Activated CD8-positive, alpha-beta memory T cell treated with anti-CD3 and anti-CD28 coated beads for 36 hours (primary cell): ENCODE measurements around the gene LIPN. TPM values are rescaled to one million over a fixed set of nuclear protein-coding genes. Genes with fewer than 3 reads are reported as not detected.
"Not testable (repeated sequence)": the region's sequence is repeated elsewhere in the genome, so short reads cannot be mapped to it uniquely, and the experiment has no call there.

Experiments used
- CTCF ChIA-PET: fragments of 350-600 bp; sonication (Branson Sonifier 250); formaldehyde crosslinking; loops from one replicate; lab custom pipeline; 2021; ENCODE audit warnings: antibody characterized with exemption; lab: Charles Lee
- POLR2A ChIA-PET: fragments of 350-600 bp; sonication (Branson Sonifier 250); formaldehyde crosslinking; loops from one replicate; lab custom pipeline; 2021; ENCODE audit warnings: antibody characterized with exemption; lab: Charles Lee
- total RNA-seq, 2 experiments: library from RNA; stranded (reverse); gene quantifications; one replicate each; pipeline ENCODE4 v1.2.3, GENCODE V29; 2021

Gene LIPN, protein sequence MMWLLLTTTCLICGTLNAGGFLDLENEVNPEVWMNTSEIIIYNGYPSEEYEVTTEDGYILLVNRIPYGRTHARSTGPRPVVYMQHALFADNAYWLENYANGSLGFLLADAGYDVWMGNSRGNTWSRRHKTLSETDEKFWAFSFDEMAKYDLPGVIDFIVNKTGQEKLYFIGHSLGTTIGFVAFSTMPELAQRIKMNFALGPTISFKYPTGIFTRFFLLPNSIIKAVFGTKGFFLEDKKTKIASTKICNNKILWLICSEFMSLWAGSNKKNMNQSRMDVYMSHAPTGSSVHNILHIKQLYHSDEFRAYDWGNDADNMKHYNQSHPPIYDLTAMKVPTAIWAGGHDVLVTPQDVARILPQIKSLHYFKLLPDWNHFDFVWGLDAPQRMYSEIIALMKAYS
- total RNA-seq, result not detected

DNA sequence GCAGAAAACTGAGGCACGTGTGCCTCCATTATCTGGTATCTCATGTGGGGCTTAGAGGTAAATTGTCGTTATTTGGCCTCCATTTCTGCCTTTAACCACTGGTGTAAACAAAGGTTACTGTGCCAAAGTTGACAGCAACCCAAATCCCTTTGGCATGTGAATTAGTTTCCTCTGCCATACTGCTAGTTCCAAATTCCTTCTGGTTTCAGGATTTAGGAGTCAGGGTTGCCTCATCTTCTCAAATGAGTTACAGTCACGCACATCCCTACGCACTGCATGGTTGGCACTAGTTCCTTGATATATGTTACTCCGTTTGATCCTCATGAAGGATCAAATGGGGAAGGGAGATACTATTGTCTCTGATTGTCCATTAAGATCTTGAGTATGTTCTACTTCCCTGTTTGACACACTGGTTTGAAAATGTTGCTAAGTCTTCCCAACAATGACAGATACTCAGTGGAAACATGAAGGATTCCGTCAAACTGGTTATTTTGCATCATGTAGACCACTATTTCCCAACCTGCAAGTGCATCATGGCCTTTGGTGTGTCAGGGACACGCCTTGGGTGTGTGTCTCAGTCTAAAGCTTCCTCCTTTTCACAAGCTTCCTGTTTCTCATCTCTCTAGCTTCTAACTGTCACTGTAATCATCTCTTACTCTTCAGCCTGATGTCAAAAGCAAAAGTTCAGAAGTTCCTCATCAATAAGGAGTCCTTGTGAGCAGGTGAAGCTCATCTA lies at the start of gene LIPN:
Gene LIPN, plus strand, starts transcription at position 655 of the 736 bp plus-strand sequence. CDS start 1,386 bp downstream, outside the sequence.
- ChIA-PET POLR2A (no interaction called here), CTCF (interaction anchor here (1.2 kb wide), 1 partner anchor 50 kb away, joined by 5 read pairs; no protein-coding TSS in a partner anchor)

DNA sequence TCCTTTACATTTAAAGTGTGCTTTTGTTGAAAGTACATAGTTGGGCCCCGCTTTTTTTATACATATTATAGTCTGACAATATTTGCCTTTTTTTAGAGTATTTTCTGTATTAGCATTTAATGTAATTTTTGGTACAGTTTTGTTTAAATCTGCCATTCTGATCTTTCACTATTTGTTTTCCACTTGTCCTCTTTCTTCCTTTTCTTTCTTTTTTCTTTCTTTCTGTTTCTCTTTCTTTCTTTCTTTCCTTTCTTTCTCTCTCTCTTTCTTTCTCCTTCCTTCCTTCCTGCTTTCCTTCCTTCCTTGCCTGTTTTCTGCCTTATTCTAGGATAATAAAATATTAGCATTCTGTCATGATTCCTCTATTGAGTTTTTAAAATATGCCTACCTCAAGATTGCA lies 44.3 kb upstream of the LIPN start:
- CTCF ChIA-PET, result no interaction called here
- POLR2A ChIA-PET, result no interaction called here

DNA sequence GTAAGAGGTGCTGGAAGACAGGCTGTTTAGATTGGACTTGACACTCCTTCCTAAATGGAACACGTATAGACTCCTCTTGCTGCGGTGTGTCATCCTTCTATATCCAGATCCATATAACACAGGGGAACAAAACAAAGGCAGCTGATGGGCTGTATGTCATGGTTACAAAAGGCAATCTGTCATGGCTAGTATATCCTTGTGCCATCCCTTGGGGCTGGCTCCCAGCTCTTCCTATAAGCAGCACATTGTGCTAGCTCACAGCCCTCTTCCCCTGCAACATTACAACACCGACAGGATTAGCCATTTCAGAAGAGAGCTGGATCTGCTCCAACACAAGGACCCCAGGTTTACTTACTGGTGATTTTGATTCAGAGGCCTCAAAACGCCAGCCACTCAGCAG lies 38.4 kb upstream of the LIPN start:
- ChIA-PET CTCF (no interaction called here), POLR2A (no interaction called here)

DNA sequence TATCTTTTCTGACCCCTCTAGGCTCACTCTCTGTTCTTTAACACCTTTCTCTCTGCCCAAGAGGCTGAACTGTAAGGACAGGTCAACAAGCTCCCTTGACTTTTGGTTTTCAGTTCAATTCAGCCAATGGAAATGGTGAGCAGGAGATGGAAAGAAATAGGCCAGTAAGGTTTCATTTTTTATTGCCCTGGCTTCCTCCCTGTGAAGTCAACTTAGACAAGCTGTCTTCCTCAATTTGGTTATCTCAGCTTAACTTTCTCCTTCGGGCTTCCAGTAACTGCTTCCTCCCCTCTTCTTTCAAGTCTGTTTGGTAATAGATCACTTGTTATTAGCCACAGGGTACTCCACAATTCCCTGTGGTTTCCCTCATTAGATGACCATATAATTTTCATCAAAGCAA lies 34.0 kb upstream of the LIPN start:
- ChIA-PET POLR2A (no interaction called here), CTCF (interaction anchor here (0.6 kb wide), 1 partner anchor 73 kb away, joined by 3 read pairs; no protein-coding TSS in a partner anchor)

DNA sequence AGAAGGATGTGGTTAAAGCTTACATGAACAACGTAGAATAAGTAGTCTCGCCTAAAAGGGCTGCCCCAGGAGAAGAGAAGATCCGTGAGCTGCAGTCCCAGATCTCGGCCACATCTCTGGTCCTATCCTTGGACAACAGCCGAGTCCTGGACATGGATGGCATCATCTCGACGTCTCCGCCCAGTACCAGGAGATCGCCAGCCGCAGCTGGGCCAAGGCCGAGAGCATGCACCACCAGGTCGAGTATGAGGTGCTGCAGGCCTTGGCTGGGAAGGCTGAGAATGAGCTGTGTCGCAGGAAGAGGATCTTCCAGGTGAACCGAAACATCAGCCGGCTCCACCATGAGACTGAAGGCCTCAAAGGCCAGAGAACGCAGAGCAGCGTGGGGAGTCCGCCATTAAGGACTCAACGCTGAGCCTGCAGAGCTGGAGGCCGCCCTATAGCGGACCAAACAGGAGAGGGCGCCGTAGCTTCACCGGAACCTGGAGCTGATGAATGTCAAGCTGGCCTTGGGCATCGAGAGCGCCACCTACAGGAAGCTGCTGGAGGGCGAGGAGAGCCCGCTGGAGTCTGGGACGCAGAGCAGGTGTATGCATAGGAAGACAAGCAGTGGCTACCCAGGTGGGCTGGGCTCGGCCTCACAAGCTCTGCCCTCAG lies 31.6 kb upstream of the LIPN start:
- ChIA-PET CTCF (interaction anchor here (0.9 to 1.8 kb wide), 4 partner anchors 9 to 160 kb away, joined by 3 read pairs; no protein-coding TSS in a partner anchor), POLR2A (no interaction called here)

DNA sequence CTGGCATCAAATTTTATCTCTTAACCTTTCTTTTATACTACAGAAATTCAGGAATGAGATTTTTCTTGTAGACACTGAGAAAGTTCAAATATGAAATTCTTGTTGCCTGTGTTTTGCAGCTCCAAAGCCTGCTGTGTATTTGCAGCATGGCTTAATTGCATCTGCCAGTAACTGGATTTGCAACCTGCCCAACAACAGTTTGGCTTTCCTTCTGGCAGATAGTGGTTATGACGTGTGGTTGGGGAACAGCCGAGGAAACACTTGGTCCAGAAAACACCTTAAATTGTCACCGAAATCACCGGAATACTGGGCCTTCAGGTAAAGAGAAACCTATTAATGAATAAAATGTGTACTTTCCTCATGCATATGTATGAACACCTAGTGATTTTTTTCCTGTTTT lies 29.0 kb upstream of the LIPN start:
- CTCF ChIA-PET, result no interaction called here
- POLR2A ChIA-PET, result no interaction called here

DNA sequence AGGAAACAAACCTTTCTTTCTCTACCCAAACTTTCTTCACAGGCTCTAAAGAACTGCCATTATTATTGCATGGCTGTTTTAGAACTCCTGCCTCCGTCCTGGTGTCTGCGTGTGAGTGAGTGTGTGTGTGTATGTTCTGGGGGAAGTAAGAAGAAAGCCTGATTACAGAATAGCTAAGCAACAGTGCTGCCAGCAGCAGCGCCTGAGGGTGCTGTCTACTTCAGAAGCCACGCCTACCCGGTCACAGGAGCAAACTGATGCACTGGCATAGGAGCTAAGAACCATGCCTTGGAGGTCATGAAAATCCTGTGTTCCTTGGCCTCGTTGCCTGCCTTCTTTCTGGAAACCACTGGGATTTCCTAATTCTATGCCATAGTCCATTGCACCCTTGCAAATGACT lies 28.5 kb upstream of the LIPN start:
- ChIA-PET POLR2A (no interaction called here), CTCF (no interaction called here)

DNA sequence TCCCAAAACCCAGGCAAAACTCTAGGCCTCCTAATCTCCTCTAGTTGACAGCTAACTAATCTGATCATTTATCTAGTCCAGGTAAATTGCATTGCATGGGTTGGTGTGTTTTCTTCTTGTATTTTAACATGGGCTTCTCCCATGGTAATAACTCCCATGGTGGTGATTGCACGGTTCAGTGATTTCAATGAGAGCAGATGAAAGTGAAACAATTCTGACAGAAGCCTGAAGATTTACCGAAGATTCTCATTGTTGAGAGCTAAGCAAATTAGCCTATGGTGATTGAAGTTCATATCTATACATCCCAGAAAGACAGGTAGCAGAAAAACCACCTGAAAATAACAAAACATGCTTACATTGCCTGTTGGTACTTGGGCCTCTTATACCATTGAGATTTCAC lies 26.6 kb upstream of the LIPN start:
- CTCF ChIA-PET, result interaction anchor here (0.8 kb wide), 1 partner anchor 44 kb away, joined by 3 read pairs; no protein-coding TSS in a partner anchor
- POLR2A ChIA-PET, result no interaction called here

DNA sequence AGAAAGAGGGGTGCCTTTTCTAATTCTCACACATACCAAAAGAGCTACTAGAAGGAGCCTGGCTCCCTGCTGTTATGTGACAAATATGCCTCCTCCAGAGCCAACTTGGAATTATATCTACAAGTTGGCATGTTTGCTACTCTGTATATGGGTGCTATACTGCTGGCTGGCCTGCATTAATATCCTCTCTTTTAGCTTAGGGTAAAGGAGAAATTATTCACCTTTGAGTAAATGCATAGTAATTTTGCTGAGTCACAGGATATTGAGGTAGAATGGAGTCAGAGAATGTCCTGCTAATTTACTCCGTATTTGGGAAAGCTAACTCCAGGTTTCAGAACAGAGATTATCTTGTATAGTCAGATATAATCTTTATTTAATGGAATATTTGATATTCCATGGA lies 24.2 kb upstream of the LIPN start:
- CTCF ChIA-PET, result no interaction called here
- POLR2A ChIA-PET, result no interaction called here

DNA sequence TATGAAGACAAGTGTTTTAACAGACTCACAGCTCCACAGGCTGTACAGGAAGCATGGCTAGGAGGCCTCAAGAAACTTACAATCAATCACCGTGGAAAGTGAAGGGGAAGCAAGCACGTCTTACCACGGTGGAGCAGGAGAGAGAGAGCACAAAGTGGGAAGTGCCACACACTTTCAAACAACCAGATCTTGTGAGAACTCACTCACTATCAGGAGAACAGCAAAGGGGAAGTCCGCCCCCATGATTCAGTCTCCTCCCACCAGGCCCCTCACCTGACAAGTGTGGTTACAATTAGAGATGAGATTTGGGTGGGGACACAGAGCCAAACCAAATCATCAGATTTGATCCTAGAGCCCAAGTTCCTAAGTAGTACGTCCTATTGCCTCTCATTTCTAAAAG lies 17.9 kb upstream of the LIPN start:
- POLR2A ChIA-PET, result not testable (repeated sequence)
- CTCF ChIA-PET, result interaction anchor here (0.7 kb wide), 1 partner anchor 413 kb away, joined by 3 read pairs; no protein-coding TSS in a partner anchor

DNA sequence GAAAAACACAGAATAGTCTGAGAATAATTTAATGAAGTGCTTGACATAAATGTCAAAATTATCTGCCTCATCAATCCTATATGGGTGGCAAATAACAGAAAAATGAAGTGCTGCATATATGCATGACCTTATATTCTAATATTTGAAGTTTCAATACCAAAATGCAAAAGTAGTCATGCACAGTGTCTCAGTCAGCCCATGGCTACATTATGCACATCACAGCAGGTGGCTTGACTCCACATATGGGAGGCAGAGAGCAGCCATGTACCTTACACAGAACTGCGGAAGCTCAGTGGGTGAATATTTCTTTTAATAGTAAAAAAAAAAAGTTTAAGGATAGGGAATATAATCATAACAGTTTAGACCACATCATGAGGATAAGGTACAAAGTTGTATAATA lies 17.4 kb upstream of the LIPN start:
- CTCF ChIA-PET, result interaction anchor here (0.7 kb wide), 1 partner anchor 414 kb away, joined by 3 read pairs; no protein-coding TSS in a partner anchor

DNA sequence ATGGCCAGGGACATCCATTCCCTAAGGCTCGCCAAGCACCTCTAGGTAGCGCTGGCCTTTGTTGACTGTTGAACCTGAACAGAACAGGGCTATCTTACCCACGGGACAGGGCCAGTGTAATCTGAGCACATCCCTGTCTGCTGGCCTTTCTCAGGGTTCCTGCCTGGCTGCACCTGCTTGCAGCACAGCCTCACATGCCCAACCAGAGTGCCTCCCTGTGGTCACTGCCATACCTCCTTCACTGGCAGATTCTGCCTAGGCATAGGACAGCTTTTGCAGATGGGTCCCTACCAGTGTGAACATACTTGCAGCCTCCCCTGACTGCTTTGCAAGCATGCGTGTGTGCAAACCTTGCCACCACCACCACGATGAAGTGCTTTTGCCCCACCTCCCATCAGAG lies 15.8 kb upstream of the LIPN start:
- CTCF ChIA-PET, result no interaction called here
- POLR2A ChIA-PET, result no interaction called here

More for the DNA sequence above, 17.4 kb upstream of the LIPN start:
- POLR2A ChIA-PET, result no interaction called here

DNA sequence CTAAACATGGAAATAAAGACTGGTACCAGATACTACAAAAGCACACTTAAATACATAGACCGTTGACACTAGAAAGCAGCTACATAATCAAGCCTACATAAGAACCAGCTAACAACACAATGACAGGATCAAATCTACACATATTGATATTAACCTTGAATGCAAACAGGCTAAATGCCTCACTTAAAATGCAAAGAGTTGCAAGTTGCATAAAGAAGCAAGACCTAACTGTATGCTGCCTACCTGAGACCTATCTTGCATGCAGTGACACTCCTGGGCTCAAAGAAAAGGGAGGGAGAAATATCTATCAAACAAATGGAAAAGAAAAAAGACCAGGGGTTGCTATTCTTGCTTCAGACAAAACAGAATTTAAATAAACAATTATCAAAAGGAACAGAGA lies 14.2 kb upstream of the LIPN start:
- CTCF ChIA-PET, result no interaction called here
- POLR2A ChIA-PET, result no interaction called here

DNA sequence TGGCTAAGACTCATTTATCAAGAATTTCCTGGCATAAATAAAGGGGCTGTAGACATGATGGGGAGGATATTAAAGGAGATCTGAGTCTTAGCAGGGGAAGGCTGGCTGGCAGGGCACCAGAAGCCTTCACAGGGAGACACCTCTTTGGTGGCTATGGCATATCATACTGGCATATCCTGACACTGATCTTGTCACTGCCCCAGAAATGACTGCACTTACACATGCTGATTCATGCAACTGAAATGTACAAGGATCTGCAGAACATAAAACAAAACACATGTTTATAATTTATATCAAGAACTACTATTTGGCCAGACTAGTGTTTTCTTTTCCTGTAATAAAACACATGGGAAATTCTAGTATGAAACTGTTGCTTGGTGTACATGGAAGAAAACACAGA lies 5.5 kb upstream of the LIPN start:
- CTCF ChIA-PET, result no interaction called here

DNA sequence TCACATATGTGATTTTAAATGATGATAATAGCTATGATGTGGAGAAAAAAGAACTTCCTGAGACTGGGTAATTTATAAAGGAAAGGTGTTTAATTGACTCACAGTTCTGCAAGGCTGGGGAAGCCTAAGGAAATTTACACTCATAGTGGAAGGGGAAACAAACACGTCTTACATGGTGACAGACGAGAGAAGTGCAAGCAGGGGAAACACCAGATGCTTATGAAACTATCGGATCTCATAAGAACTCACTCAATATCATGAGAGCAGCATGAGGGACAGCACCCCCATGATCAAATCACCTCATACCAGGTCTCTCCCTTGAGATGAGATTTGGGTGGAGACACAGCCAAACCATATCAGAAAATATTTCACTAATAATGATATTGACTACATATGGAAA lies 4.1 kb upstream of the LIPN start:
- CTCF ChIA-PET, result no interaction called here
- POLR2A ChIA-PET, result no interaction called here

More for the DNA sequence above, 5.5 kb upstream of the LIPN start:
- POLR2A ChIA-PET, result no interaction called here

DNA sequence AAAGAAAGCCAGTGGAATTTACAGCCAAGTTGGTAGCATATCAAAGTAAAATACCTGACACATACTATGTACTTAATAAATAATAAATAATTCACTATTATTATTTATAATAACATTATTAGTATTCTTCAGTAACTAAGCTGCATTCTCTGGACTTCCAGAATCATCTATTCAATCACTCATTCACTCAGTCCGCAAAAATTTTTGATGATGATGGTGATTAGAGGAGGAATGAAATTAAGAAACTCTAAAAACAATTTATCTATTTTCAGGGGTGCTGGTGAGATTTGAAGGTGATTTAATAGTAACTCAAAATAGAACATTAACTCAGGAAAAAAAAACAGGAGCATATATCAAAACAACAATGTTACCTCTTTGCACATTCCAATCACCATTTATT lies 3.2 kb upstream of the LIPN start:
- CTCF ChIA-PET, result no interaction called here
- POLR2A ChIA-PET, result no interaction called here

DNA sequence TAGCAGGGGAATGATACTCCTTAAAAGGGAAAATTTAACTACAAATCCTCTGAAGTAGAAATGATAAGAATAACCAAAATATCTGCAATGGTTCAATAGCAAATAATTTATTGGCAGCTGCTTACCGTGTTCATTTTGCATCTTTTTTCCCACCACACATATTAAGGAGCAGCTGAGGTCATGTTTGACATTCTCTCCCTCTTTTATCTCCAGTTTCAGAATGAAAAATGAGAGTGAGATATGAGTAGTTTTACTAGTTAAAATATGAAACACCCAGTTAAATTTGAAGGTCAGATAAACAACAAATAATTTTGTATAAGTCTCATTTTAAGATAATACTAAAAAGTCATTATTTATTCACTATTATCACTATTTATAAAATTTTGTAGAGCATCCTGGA lies 3.1 kb downstream of the LIPN start:
- POLR2A ChIA-PET, result no interaction called here
- CTCF ChIA-PET, result interaction anchor here (0.6 to 1.1 kb wide), 2 partner anchors 74 to 439 kb away, joined by 3 read pairs; no protein-coding TSS in a partner anchor

DNA sequence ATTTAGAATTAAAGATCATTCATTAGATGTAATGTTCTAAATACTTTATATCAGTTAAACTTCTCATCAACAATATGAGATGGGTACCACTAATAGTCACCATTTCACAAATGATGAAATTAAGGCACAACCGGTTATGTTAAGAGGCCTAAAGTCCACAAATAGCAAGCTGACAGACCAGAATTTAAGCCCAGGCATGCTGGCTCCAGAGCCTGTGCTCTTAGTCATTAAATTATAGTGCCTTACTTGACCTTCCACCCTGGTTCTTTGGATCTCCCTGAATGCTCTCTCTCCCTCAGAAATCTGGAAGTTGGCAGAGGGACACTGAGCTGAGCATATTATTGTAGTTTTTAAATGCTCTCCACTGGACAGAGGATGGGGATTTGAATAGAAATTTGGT lies 3.6 kb downstream of the LIPN start:
- ChIA-PET CTCF (interaction anchor here (1.1 kb wide), 1 partner anchor 75 kb away, joined by 3 read pairs; no protein-coding TSS in a partner anchor), POLR2A (no interaction called here)

DNA sequence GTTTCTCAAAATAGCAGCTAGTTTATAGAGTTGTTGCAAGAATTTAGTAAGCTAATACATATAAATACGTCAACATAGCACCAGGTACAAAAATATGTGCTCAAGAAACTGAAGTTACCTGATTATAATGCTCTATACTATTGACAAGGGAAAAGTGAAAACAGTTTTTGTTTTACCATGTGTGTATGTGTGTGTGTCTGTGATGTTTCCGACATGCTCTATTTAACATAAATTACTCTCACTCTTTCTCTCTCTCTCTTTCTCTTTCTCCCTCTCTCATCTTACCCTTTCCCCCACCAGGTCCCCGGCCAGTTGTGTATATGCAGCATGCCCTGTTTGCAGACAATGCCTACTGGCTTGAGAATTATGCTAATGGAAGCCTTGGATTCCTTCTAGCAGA lies 4.3 kb downstream of the LIPN start:
- POLR2A ChIA-PET, result no interaction called here
- CTCF ChIA-PET, result interaction anchor here (1.1 kb wide), 1 partner anchor 76 kb away, joined by 3 read pairs; no protein-coding TSS in a partner anchor

DNA sequence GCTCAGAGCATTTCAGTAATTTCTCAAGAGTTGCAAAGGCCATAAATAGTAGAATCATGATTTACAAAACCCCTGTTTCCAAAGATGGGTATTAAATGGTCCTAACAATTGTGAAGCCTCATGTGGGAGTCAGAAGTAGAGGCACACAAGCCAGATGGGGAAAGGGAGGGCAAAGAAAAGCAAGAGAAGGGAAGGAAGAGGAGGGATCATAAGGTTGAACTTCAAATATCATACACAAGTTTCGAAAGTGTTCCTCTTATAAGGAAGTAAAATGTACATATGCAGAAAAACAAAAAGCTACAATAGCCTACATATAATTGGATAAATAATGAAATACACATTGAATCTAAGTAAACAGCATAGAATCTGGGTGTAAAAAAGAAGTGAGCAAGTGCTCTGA lies 6.0 kb downstream of the LIPN start:
- CTCF ChIA-PET, result no interaction called here
- POLR2A ChIA-PET, result no interaction called here
